ENCODE data around the gene UBAC1. TPM values are rescaled to one million over a fixed set of nuclear protein-coding genes. Genes with fewer than 3 reads are reported as not detected.

Gene UBAC1
- total and polyA plus RNA-seq, 9 of the 15 experiments (the other 6 are each of a cell fraction or from before 2014, with no cell fraction given): 94.0 to 399 (median 228) TPM

DNA sequence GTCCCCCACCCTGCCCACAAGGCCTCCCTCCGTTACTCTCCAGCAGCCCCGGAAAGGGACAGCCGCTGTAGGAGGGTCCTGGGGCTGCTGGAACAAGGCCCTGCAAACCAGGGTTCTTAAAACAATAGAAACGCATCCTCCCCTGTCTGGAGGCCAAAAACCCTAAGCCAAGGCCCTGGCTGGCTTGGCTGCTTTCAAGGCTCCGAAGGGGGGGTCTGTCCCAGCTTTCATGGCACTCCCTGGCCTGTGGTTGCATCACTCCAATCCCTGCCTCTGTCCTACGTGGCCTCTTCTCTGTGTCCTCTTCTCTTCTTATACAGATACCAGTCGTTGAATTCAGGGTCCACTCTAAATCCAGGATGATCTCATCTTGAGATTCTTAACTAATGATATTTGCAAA, 7.4 kb upstream of the UBAC1 start:
- Histone ChIP-seq H3K4me3 (no peak overlapping the region), H3K9me1 (ENCODE audit: control insufficient read depth, insufficient read depth, low read length) (no peaks in the 10 kb centered on the region), H3K4me1 (replicated peaks in 1 of 2; ENCODE audit: control insufficient read depth in 2 of 2, insufficient read depth in 2 of 2, low read length in 2 of 2) (peaks cover 0 to 49% of the 10 kb centered on the region in 2 experiments; a peak in 3 of 5 replicates), H3K9ac (ENCODE audit: insufficient read depth in 1 of 2, low read depth in 2 of 2, low read length in 2 of 2) (0 out of 4 replicates have a peak overlapping the region, but pooled peaks of 1 of the 2 experiments have one; percentile 5), H3K79me2 (ENCODE audit: control insufficient read depth, insufficient read depth, low read length) (no peaks in the 10 kb centered on the region), H3K27me3 (ENCODE audit: control insufficient read depth in 2 of 2, insufficient read depth in 2 of 2, low read length in 2 of 2) (peaks cover 9 to 16% of the 10 kb centered on the region in 2 experiments; a peak in 3 of 5 replicates), H3K9me3 (replicated peaks; ENCODE audit: control insufficient read depth, insufficient read depth, low read depth, low read length) (no peaks in the 10 kb centered on the region), H3K36me3 (ENCODE audit: control insufficient read depth, insufficient read depth, low read length) (no peaks in the 10 kb centered on the region), H2AFZ (ENCODE audit: low read depth, low read length) (no peak overlapping the region), H4K20me1 (replicated peaks; ENCODE audit: control insufficient read depth, insufficient read depth, low read length) (no peaks in the 10 kb centered on the region), H3K27ac (ENCODE audit: extremely low read depth, low read depth, low read length) (no peak overlapping the region), H3K4me2 (ENCODE audit: insufficient read depth, low read length) (no peak overlapping the region)
- DNase-seq (ENCODE audit: extremely low read depth in 1 of 4, low spot score in 3 of 4) (no peak), FAIRE-seq (no peak), ATAC-seq (no peak)
- intact Hi-C loops (cut with micrococcal nuclease) (loop anchor here (10.0 kb wide), 1 partner anchor 126 kb away; the partner anchor contains the start of gene NACC2), in situ Hi-C loops (cut with MboI) (no loop called here)
- ChIA-PET CTCF (ENCODE audit: low intra/inter-chr PET ratio) (interaction anchor here (2.8 kb wide), 1 partner anchor 154 kb away, joined by 14 read pairs; no protein-coding TSS in a partner anchor), POLR2A (interaction anchor here (0.6 kb wide), 1 partner anchor 305 kb away, joined by 3 read pairs; the partner anchor contains the start of gene LCN9)
- 37% methylated on average over 6 of the region's 7 CpGs for WGBS (ENCODE audit: insufficient coverage, low coverage, missing lambda C conversion rate)
- BruUV-seq (replicated peaks): no TSS peak
- no peak for TF ChIP-seq U2AF2 (optimal IDR thresholded peaks at IDR 0.05; ENCODE audit: low read depth, low read length)

DNA sequence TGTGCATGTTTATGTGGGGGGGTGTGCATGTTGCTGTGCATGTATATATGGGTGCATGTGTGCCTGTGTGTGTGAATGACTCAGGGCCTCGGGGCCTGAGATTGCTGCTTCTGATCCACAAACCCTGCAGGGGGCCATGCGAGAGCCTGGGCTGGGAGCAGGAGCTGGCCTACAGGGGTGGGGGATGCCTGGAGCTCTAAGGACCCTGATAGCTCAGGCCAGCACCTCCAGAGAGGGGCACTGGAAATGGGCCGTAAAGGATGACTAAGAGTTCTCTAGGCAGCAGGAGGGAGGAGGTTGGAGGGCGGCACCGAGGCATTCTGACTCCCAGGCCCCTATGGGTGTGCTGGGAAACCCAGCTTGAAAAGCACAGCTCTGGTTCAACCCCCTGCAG, 6.9 kb upstream of the UBAC1 start:
- no peak for DNase-seq (ENCODE audit: extremely low read depth in 1 of 4, low spot score in 3 of 4)
- Histone ChIP-seq H3K4me2 (ENCODE audit: insufficient read depth, low read length) (no peak overlapping the region), H3K4me1 (replicated peaks in 1 of 2; ENCODE audit: control insufficient read depth in 2 of 2, insufficient read depth in 2 of 2, low read length in 2 of 2) (peaks cover 0 to 55% of the 10 kb centered on the region in 2 experiments; a peak in 3 of 5 replicates), H3K4me3 (no peak overlapping the region), H3K27ac (ENCODE audit: extremely low read depth, low read depth, low read length) (no peak overlapping the region), H3K36me3 (ENCODE audit: control insufficient read depth, insufficient read depth, low read length) (no peaks in the 10 kb centered on the region), H4K20me1 (replicated peaks; ENCODE audit: control insufficient read depth, insufficient read depth, low read length) (no peaks in the 10 kb centered on the region), H3K79me2 (ENCODE audit: control insufficient read depth, insufficient read depth, low read length) (no peaks in the 10 kb centered on the region), H3K27me3 (ENCODE audit: control insufficient read depth in 2 of 2, insufficient read depth in 2 of 2, low read length in 2 of 2) (peaks cover 5 to 11% of the 10 kb centered on the region in 2 experiments; a peak in 3 of 5 replicates), H3K9me1 (ENCODE audit: control insufficient read depth, insufficient read depth, low read length) (no peaks in the 10 kb centered on the region), H3K9me3 (replicated peaks; ENCODE audit: control insufficient read depth, insufficient read depth, low read depth, low read length) (no peaks in the 10 kb centered on the region), H2AFZ (ENCODE audit: low read depth, low read length) (no peak overlapping the region), H3K9ac (ENCODE audit: insufficient read depth in 1 of 2, low read depth in 2 of 2, low read length in 2 of 2) (no peak overlapping the region)
- CTCF ChIA-PET (ENCODE audit: low intra/inter-chr PET ratio): interaction anchor here (2.8 kb wide), 1 partner anchor 155 kb away, joined by 14 read pairs; no protein-coding TSS in a partner anchor
- TF ChIP-seq PYGO2 (tag; IDR thresholded peaks at IDR 0.05): no peak
- TF ChIP-seq FOXP1 (CRISPR knock-in tag; IDR thresholded peaks at IDR 0.05): 0 out of 2 replicates have a peak, but pooled peaks have one; percentile 6
- TF ChIP-seq HDGF (IDR thresholded peaks at IDR 0.05): no peak
- TF ChIP-seq CBX5 (IDR thresholded peaks at IDR 0.05; ENCODE audit: borderline replicate concordance, low read depth): 0 out of 2 replicates have a peak, but pooled peaks have one; percentile 1
- no peak for ATAC-seq
- in situ Hi-C loops (cut with MboI) (no loop called here), intact Hi-C loops (cut with micrococcal nuclease) (loop anchor here (10.0 kb wide), 1 partner anchor 127 kb away; the partner anchor contains the start of gene NACC2)
- WGBS (ENCODE audit: insufficient coverage, low coverage, missing lambda C conversion rate): 8% methylated on average over 5 of the region's 5 CpGs
- POLR2A ChIA-PET: interaction anchor here (1.0 kb wide), 2 partner anchors 16 to 104 kb away, joined by 3 to 5 read pairs; no protein-coding TSS in a partner anchor
- no peak for FAIRE-seq
- BruUV-seq (replicated peaks): no TSS peak
